HS-27A (cell line): ENCODE data around the gene RBM20.
A peak's percentile ranks its signal among the peaks of the same experiment; 100 is the strongest.

Experiments
- DNase-seq: peaks from one replicate; pipeline ENCODE4 v3.0.0-alpha.2; 2012; ENCODE audit warnings: low read depth, missing footprints

Gene RBM20

GRCh38 chr10:110788620-110789385 is 144.7 kb downstream of the RBM20 start:
- no peak for DNase-seq

GRCh38 chr10:110789604-110790433 is 145.7 kb downstream of the RBM20 start:
- no peak for DNase-seq

GRCh38 chr10:110790913-110791506 is 146.9 kb downstream of the RBM20 start:
- no peak for DNase-seq

- DNase-seq, result no peak
These were observed 147.5 kb downstream of the RBM20 start for GRCh38 chr10:110791541-110792073.

- DNase-seq, result no peak
These were observed 148.5 kb downstream of the RBM20 start for GRCh38 chr10:110792476-110793125.

- no peak for DNase-seq
These were observed 149.1 kb downstream of the RBM20 start for GRCh38 chr10:110793128-110793812.

GRCh38 chr10:110793886-110794285 is 149.8 kb downstream of the RBM20 start:
- DNase-seq, result no peak

GRCh38 chr10:110794808-110795207 is 150.7 kb downstream of the RBM20 start:
- no peak for DNase-seq

GRCh38 chr10:110797416-110797815 is 153.3 kb downstream of the RBM20 start:
- DNase-seq, result no peak

GRCh38 chr10:110798340-110798739 is 154.2 kb downstream of the RBM20 start:
- no peak for DNase-seq

- no peak for DNase-seq
These were observed 158.0 kb downstream of the RBM20 start for GRCh38 chr10:110802090-110802489.

- DNase-seq, result peak; percentile 8
These were observed 158.6 kb downstream of the RBM20 start for GRCh38 chr10:110802551-110803238.

- no peak for DNase-seq
These were observed 159.2 kb downstream of the RBM20 start for GRCh38 chr10:110803239-110803749.

- DNase-seq, result no peak
These were observed 159.7 kb downstream of the RBM20 start for GRCh38 chr10:110803830-110804338.

GRCh38 chr10:110804376-110804775 is 160.2 kb downstream of the RBM20 start:
- DNase-seq, result no peak

GRCh38 chr10:110805292-110805691 is 161.2 kb downstream of the RBM20 start:
- DNase-seq, result no peak

- no peak for DNase-seq
These were observed 162.2 kb downstream of the RBM20 start for GRCh38 chr10:110806335-110806734.

GRCh38 chr10:110808123-110808522 is 164.0 kb downstream of the RBM20 start:
- no peak for DNase-seq

GRCh38 chr10:110808615-110809014 is 164.5 kb downstream of the RBM20 start:
- DNase-seq, result no peak

- DNase-seq, result no peak
These were observed 166.5 kb downstream of the RBM20 start for GRCh38 chr10:110810625-110811024.
